NCI-H128 (cell line): ENCODE measurements around the gene RBM38.
A peak's percentile ranks its signal among the peaks of the same experiment; 100 is the strongest.

Source experiments
- DNase-seq: peaks from one replicate; lab custom pipeline; 2025; ENCODE audit not compliant: unreplicated experiment; lab: John Stamatoyannopoulos, UW

RBM38 gene

GRCh38 chr20:57374931-57375651, 16.1 kb upstream of the RBM38 start:
- DNase-seq: no peak

- no peak for DNase-seq
Measured at GRCh38 chr20:57375652-57376230, 15.5 kb upstream of the RBM38 start.

GRCh38 chr20:57377350-57377749, 13.8 kb upstream of the RBM38 start:
- no peak for DNase-seq

GRCh38 chr20:57378107-57378506, 13.1 kb upstream of the RBM38 start:
- no peak for DNase-seq

- no peak for DNase-seq
Measured at GRCh38 chr20:57378646-57379262, 12.4 kb upstream of the RBM38 start.

GRCh38 chr20:57379263-57379647, 11.9 kb upstream of the RBM38 start:
- no peak for DNase-seq

- DNase-seq: no peak
Measured at GRCh38 chr20:57380081-57380750, 11.0 kb upstream of the RBM38 start.

- DNase-seq: peak; percentile 35
Measured at GRCh38 chr20:57381596-57382503, 9.3 kb upstream of the RBM38 start.

GRCh38 chr20:57382516-57382915, 8.7 kb upstream of the RBM38 start:
- no peak for DNase-seq

GRCh38 chr20:57383447-57384347, 7.5 kb upstream of the RBM38 start:
- DNase-seq: no peak

GRCh38 chr20:57384486-57384885, 6.7 kb upstream of the RBM38 start:
- DNase-seq: no peak

GRCh38 chr20:57384953-57385761, 6.0 kb upstream of the RBM38 start:
- no peak for DNase-seq

GRCh38 chr20:57385940-57386339, 5.3 kb upstream of the RBM38 start:
- DNase-seq: no peak

GRCh38 chr20:57386762-57387161, 4.4 kb upstream of the RBM38 start:
- no peak for DNase-seq

- DNase-seq: no peak
Measured at GRCh38 chr20:57387463-57387862, 3.7 kb upstream of the RBM38 start.

- DNase-seq: no peak
Measured at GRCh38 chr20:57387945-57388371, 3.2 kb upstream of the RBM38 start.

- no peak for DNase-seq
Measured at GRCh38 chr20:57388953-57389694, 2.1 kb upstream of the RBM38 start.
